Urinary bladder (tissue), 4 donors: ENCODE data around the gene CHD9NB. TPM values are rescaled to one million over a fixed set of nuclear protein-coding genes. Genes with fewer than 3 reads are reported as not detected.
"Not testable (repeated sequence)": the region's sequence is repeated elsewhere in the genome, so short reads cannot be mapped to it uniquely, and the experiment has no call there.

Experiments used
- DNase-seq: peaks from one replicate; pipeline ENCODE4 v3.0.0-alpha.2; 2015; ENCODE audit errors: extremely low spot score
- H3K27ac ChIP-seq: one replicate; pipeline ENCODE4 v1.5.1; 2013; ENCODE audit warnings: low read depth, mild to moderate bottlenecking, moderate library complexity
- H3K36me3 ChIP-seq: one replicate; pipeline ENCODE4 v1.6.1; 2013; ENCODE audit warnings: mild to moderate bottlenecking, moderate library complexity; ENCODE audit not compliant: insufficient read depth
- H3K4me1 ChIP-seq: one replicate; pipeline ENCODE4 v1.6.1; 2013; ENCODE audit warnings: mild to moderate bottlenecking, moderate library complexity; ENCODE audit not compliant: insufficient read depth
- H3K4me3 ChIP-seq: one replicate; pipeline ENCODE4 v1.5.1; 2013; ENCODE audit warnings: low read depth, low read length
- WGBS: extraction: QIAGEN DNeasy Blood & Tissue Kit; methylation state at CpG from one replicate; pipeline ENCODE4 v1.1.7; 2013; 5-methylcytosine and 5-hydroxymethylcytosine counted together
- polyA plus RNA-seq: library from polyadenylated mRNA; stranded (reverse); fragments of 200-250 nt; gene quantifications from one replicate; pipeline ENCODE4 v1.2.3, GENCODE V29; 2013
- total RNA-seq: library from RNA; depleted of rRNA; stranded (reverse); fragments of >200 nt; gene quantifications from one replicate; pipeline ENCODE4 v1.2.3, GENCODE V29; 2014
- donor health status: healthy with polysubstance abuse.
- donor health status: healthy.

CHD9NB gene
- total and polyA plus RNA-seq, 2 donors = 1.4 to 3.4 TPM

DNA sequence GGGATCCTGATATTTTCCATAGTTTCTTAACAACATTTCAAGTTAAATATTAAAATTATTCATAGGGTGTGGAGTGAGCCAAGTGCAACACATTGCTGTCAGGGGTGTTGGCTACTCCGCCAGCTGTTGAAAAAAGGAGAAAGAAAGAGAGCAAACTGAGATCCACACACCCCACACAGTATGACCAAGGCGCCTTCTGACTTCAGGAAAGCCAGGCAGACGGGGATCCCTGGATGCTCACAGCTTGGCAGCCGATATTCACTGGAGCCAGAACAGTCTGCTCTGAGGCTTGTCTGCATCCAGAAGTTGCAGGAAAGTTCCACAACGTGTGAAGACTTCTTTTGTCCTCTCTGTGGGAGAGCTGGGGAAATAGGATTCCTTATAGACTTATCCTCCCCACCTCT is 9.3 kb downstream of the CHD9NB start:
- H3K4me3 ChIP-seq = no peak overlapping the region
- 28% methylated on average over 5 of the region's 5 CpGs for WGBS
- no peaks in the 10 kb centered on the region for H3K36me3 ChIP-seq
- H3K27ac ChIP-seq = peak overlapping the region; percentile 75
- no peak for DNase-seq
- H3K4me1 ChIP-seq = no peaks in the 10 kb centered on the region

DNA sequence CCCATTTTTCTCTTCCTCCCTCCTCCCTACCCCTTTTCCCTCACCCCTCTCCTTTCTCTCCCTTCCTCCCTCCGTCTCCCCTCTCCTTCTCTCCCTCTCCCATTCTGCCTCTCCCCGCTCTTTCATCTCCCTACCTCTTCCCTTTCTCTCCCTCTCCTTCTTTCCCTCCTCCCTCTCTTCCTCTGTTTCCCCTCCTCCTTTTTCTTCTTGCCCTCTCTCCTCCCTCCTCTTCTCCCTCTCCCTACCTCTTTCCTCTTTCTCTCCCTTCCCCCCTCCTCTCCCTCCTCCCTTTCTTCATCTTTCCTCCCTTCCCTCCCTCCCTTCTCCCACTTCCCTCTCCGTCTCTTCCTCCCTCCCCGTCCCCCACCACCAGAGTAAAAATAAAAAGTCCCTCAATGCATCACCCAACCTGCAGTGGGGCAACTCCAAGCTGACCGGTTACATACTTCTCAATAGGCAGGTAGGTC is 10.4 kb downstream of the CHD9NB start:
- Histone ChIP-seq H3K4me3 (peak overlapping the region; percentile 15), H3K36me3 (no peaks in the 10 kb centered on the region), H3K4me1 (no peaks in the 10 kb centered on the region), H3K27ac (peak overlapping the region; percentile 75)
- 63% methylated on average over 5 of the region's 5 CpGs for WGBS
- DNase-seq = no peak

DNA sequence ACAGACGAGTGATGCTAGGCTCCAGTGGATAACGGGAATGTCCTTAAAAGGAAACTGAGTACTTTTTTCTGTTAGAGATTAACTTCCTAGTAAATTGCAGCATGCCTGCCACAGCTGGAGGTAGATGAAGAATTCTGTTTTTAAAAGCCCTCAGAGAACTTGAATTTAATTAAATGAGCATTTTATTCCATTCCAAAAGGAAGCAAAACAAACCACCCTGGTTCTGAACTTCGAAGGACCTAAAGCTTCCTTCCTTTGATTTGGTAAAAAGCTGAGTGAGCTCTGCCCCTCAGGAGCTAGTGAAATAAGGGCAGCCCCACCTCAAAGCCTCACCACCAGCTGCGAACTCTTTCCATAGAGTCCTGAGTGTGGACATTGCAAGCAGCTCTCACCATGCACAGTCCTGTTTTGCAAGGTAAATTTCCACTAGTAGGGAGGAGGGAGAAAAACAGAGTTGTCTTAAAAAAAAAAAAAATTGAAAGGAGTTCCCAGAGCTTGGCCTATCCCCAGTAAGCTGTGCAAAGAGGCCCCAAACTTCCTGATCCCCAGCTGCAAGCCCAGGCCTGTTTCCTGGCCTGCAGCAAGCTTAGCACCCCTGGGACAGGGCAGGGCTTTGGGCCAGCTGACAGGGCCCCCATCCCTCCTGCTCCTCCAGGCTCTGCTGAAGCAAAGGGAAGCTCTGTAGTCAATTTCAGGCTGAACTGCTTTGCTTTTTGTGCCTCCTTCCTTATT is 11.2 kb downstream of the CHD9NB start:
- Histone ChIP-seq H3K4me3 (no peak overlapping the region), H3K4me1 (no peaks in the 10 kb centered on the region), H3K36me3 (no peaks in the 10 kb centered on the region), H3K27ac (peak overlapping the region; percentile 64)
- DNase-seq = no peak
- WGBS = 41% methylated on average over 4 of the region's 4 CpGs

GRCh38 chr16:53040788-53041187 is 11.9 kb downstream of the CHD9NB start:
- no peak overlapping the region for H3K4me3 ChIP-seq
- H3K36me3 ChIP-seq = no peaks in the 10 kb centered on the region
- 91% methylated on average over 1 of the region's 1 CpG for WGBS
- no peak overlapping the region for H3K27ac ChIP-seq
- no peaks in the 10 kb centered on the region for H3K4me1 ChIP-seq
- DNase-seq = no peak

DNA sequence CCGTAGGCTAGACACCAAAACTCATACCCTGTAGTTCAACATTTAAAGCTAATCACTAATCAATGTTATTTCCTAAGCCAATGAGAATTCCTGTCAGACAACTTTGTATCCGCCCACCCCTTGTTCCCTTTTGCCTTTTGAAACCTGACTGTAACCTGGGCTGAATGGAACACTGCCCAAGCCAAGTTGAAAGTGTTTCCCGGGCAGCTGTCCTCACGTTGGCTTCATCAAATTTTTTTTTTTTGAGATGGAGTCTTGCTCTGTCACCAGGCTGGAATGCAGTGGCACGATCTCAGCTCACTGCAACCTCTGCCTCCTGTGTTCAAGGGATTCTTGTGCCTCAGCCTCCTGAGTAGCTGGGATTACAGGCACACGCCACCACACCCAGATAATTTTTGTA is 16.0 kb downstream of the CHD9NB start:
- H3K36me3 ChIP-seq, DNase-seq, H3K4me3 ChIP-seq, H3K4me1 ChIP-seq, H3K27ac ChIP-seq: not testable (repeated sequence)
- WGBS = 76% methylated on average over 6 of the region's 6 CpGs

DNA sequence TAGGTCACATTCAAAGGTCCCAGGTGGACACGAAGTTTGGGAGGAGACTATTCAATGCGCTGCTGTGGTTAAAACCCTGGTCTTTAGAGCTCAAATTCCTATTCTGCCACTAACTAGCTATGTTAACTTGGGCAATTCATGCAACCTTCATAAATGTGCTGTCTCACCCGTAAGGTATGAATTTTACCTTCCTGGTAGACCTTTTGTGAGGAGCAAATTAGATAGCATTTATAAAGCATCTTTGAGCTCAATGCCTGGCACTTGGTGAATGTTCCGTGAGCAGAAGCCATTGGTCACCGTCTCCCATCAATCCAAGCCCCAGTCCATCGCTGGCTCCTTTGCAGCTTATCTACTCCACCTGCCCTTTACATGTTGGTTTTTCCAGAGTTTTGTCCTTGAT is 16.6 kb downstream of the CHD9NB start:
- no peak overlapping the region for H3K27ac ChIP-seq
- WGBS = 95% methylated on average over 6 of the region's 6 CpGs

GRCh38 chr16:53035176-53035942 is 17.3 kb downstream of the CHD9NB start:
- no peak for DNase-seq
- H3K4me3 ChIP-seq = no peak overlapping the region
- H3K4me1 ChIP-seq = no peaks in the 10 kb centered on the region
- H3K36me3 ChIP-seq = no peaks in the 10 kb centered on the region
- H3K27ac ChIP-seq = no peak overlapping the region
- WGBS = 75% methylated on average over 3 of the region's 3 CpGs

More for the DNA sequence above, 16.6 kb downstream of the CHD9NB start:
- DNase-seq = no peak
- H3K4me1 ChIP-seq = no peaks in the 10 kb centered on the region
- H3K36me3 ChIP-seq = no peaks in the 10 kb centered on the region
- no peak overlapping the region for H3K4me3 ChIP-seq

DNA sequence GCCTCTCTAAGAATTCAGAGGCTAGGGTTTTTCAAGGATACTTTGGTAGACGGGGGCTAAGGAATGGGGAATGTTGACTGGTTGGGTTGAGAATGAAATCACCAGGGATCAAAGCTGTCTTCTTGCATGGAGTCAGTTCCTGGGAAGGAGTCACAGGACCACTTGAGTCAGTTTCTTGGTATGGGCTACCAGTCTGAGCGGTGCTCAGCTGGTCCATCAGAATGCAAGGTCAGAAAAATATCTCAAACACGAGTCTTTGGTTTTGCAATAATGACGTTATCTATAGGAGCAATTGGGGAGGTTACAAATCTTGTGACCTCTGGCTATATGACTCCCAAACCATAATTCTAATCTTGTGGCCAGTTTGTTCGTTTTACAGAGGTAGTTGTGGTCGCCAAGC is 18.4 kb downstream of the CHD9NB start:
- no peaks in the 10 kb centered on the region for H3K36me3 ChIP-seq
- WGBS = 85% methylated on average over 6 of the region's 6 CpGs
- no peak for DNase-seq

GRCh38 chr16:53031323-53031942 is 21.3 kb downstream of the CHD9NB start:
- Histone ChIP-seq H3K27ac (no peak overlapping the region), H3K4me3 (no peak overlapping the region), H3K36me3 (no peaks in the 10 kb centered on the region), H3K4me1 (no peaks in the 10 kb centered on the region)
- 54% methylated on average over 2 of the region's 2 CpGs for WGBS
- DNase-seq = no peak

More for the DNA sequence above, 18.4 kb downstream of the CHD9NB start:
- H3K4me3 ChIP-seq = no peak overlapping the region
- H3K4me1 ChIP-seq = no peaks in the 10 kb centered on the region
- H3K27ac ChIP-seq = no peak overlapping the region

GRCh38 chr16:53029971-53030370 is 22.7 kb downstream of the CHD9NB start:
- Histone ChIP-seq H3K4me1 (no peaks in the 10 kb centered on the region), H3K36me3 (no peaks in the 10 kb centered on the region), H3K4me3 (no peak overlapping the region), H3K27ac (no peak overlapping the region)
- no peak for DNase-seq
- WGBS = 61% methylated on average over 3 of the region's 3 CpGs

DNA sequence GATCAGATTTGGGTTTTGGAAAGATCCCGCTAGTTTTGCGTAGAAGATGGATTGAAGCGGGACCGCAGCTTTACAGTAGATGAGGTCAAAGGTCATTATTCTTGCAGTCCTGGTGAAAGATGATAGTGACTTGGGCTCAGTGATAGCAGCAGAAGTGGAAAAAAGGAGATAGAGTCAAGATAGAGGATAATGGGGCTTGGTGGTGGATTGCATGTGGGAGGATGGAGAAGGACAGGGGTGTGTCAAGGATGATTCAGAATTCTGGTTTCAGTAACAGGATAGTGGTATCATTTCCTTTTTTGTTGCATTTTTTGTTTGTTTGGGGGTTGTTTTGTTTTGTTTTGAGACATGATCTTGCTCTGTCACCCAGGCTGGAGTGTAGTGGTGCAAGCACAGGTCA is 28.7 kb downstream of the CHD9NB start:
- no peak overlapping the region for H3K27ac ChIP-seq
- no peaks in the 10 kb centered on the region for H3K4me1 ChIP-seq
- H3K4me3 ChIP-seq = no peak overlapping the region
- WGBS = 96% methylated on average over 4 of the region's 4 CpGs
- DNase-seq = no peak
- no peaks in the 10 kb centered on the region for H3K36me3 ChIP-seq

DNA sequence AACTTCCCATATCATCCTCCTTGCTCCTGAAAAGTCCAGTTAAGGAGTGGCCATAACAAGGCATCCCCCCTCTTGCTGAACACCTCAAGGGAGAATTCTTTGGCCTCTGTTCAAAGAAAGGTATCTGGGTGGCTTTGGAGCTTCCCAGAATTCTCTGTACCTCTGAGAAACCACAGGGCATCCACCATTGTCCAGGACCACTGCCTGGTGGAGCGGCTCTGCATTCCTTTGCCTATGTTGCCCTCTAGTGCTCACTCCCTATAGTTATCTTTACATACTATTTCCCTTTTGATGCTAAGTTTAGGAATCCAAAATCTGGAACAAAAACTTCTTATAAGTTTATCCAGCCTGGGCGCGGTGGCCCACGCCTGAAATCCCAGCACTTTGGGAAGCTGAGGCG is 30.3 kb downstream of the CHD9NB start:
- Histone ChIP-seq H3K36me3 (no peaks in the 10 kb centered on the region), H3K27ac (no peak overlapping the region), H3K4me1 (no peaks in the 10 kb centered on the region), H3K4me3 (no peak overlapping the region)
- 6% methylated on average over 5 of the region's 5 CpGs for WGBS
- DNase-seq = no peak

DNA sequence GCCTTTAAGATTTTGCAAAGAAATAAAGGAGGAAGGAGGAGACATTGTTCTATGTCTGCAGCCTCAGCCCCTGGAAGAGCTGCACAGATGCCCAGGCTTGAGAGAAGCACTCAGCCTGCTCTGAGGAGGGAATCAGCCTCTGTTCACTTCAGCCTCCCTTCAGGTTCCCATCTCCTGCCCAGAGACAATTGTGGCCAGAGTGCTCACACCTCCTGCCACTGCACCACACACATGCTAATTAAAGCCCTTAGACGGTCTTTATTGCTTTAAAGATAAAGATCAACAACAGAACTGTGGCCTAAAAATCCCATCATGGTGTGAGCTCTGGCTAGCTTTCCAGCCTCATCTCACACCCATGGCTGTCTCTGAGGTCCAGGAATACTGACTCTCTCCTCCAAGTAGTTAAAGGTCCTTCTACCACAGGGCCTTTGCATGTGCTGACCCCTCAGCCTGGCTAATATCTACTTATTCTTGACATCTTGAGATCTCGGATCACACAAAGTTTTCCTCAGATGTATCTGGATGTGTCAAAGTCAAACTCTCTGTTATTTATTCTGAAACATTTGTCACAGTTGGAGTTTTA is 33.8 kb downstream of the CHD9NB start:
- H3K4me1 ChIP-seq = no peaks in the 10 kb centered on the region
- H3K4me3 ChIP-seq = no peak overlapping the region
- no peak for DNase-seq
- H3K36me3 ChIP-seq = no peaks in the 10 kb centered on the region
- 68% methylated on average over 2 of the region's 2 CpGs for WGBS
- no peak overlapping the region for H3K27ac ChIP-seq
